Osteocyte (in vitro differentiated cells): ENCODE results near the gene NFYA. TPM values are rescaled to one million over a fixed set of nuclear protein-coding genes. Genes with fewer than 3 reads are reported as not detected.
A peak's percentile ranks its signal among the peaks of the same experiment; 100 is the strongest.

Experiments
- DNase-seq: peaks from one replicate; pipeline ENCODE4 v3.0.0; 2021; ENCODE audit warnings: mixed read lengths; ENCODE audit not compliant: unreplicated experiment; ENCODE audit errors: extremely low spot score
- H3K27ac Mint-ChIP-seq: one replicate; pipeline ENCODE4 v1.8.0; 2021; ENCODE audit warnings: mild to moderate bottlenecking, mixed read lengths; ENCODE audit not compliant: unreplicated experiment
- H3K27me3 Mint-ChIP-seq: one replicate; pipeline ENCODE4 v1.8.0; 2021; ENCODE audit warnings: mixed read lengths; ENCODE audit not compliant: unreplicated experiment
- H3K36me3 Mint-ChIP-seq: one replicate; pipeline ENCODE4 v1.8.0; 2021; ENCODE audit warnings: mixed read lengths; ENCODE audit not compliant: unreplicated experiment
- H3K4me1 Mint-ChIP-seq: one replicate; pipeline ENCODE4 v1.8.0; 2021; ENCODE audit warnings: mixed read lengths; ENCODE audit not compliant: unreplicated experiment
- H3K4me3 Mint-ChIP-seq: one replicate; pipeline ENCODE4 v1.8.0; 2021; ENCODE audit warnings: mild to moderate bottlenecking, moderate library complexity, mixed read lengths; ENCODE audit not compliant: unreplicated experiment
- H3K9me3 Mint-ChIP-seq: one replicate; pipeline ENCODE4 v1.8.0; 2021; ENCODE audit warnings: mixed read lengths; ENCODE audit not compliant: unreplicated experiment
- total RNA-seq: library from RNA; stranded (reverse); gene quantifications from 2 replicates; pipeline ENCODE4 v1.2.1, GENCODE V29; 2021
- TF ChIP-seq, protein P1 (sequence below): fragments of 200-600 bp; sonication (generic); IDR thresholded peaks from 2 replicates; pipeline ENCODE4 v1.5.0; 2021; ENCODE audit warnings: antibody characterized with exemption, mild to moderate bottlenecking, moderate library complexity

The NFYA gene
- total RNA-seq, 1 donor from 2014 or later: 26.9 TPM

DNA sequence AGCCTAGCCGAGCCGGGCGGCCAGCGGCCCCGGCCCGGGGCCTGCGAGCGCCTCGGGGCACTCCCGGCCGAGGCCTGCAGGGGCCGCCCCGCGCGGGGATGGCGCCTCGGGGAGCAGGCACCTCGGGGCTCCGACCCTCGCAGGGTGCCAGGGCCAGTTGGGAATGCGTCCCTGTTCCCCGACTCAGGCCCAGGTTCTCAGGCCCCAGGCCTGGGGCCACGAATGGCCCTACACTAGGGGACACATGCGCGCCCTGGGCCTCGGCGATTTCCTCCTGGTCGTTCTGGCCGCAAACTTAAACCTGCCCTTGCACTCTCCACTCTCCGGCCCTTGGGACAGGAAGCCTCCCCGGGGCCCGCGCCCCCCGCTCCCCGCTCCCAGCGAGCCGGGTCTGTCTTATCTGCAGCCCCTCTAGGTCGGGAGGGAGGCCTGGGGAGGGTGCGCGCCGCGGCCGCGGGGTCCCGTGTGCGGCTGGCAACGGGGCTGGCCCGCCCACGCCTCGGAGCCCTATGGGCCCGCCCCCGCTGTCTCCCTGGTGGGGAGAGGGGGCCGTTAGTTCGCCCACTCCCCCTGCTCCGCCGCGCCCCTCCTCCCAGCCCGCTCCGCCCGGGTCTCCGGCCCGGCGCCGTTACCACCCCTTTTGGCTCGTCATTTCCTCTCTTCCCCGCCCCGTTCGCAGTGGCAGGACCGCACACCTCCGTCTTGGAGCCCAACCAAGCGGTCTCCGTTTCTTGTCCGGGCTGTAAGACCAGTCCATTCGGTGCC is 611 bp downstream of the NFYA start:
- TF ChIP-seq, protein P1, sequence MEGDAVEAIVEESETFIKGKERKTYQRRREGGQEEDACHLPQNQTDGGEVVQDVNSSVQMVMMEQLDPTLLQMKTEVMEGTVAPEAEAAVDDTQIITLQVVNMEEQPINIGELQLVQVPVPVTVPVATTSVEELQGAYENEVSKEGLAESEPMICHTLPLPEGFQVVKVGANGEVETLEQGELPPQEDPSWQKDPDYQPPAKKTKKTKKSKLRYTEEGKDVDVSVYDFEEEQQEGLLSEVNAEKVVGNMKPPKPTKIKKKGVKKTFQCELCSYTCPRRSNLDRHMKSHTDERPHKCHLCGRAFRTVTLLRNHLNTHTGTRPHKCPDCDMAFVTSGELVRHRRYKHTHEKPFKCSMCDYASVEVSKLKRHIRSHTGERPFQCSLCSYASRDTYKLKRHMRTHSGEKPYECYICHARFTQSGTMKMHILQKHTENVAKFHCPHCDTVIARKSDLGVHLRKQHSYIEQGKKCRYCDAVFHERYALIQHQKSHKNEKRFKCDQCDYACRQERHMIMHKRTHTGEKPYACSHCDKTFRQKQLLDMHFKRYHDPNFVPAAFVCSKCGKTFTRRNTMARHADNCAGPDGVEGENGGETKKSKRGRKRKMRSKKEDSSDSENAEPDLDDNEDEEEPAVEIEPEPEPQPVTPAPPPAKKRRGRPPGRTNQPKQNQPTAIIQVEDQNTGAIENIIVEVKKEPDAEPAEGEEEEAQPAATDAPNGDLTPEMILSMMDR: peak; percentile 39

DNA sequence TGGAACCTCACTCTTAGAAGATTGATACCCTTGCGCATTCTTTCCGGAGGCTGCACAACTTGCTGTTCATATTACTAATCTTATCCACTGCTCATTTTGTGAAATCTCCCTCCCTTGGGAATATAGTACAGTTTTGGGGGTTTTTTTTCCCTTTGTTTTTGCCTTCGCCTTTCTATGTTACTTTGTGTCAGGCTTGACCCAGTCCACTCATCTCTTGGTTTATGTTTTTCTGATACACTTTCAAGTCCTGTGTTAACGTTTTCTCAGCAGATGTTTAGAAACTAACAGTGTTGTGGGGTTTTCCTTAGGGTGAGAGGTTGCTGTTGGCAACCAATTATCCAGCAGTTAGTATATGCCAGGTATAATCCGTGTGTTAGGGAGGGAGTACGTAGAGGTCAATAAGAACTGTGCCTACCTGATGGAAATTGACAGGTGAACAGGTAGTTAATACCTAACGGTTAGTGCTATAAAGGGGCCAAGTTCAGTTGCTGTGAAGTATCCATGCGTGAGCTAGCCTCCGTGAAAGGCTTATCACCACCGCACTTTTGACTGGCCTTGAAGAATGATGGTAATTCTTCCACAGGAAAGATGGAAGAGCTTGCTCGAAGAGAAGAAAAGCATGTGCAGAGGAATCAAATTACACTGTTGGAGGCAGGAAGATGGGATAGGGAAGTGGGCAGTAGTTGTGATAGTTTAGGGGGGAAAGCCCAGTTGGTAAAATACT is 1.4 kb downstream of the NFYA start:
- H3K4me1 Mint-ChIP-seq: peaks cover 31% of the 10 kb centered on the region
- DNase-seq: no peak
- H3K4me3 Mint-ChIP-seq: peak overlapping the region; percentile 94
- no peaks in the 10 kb centered on the region for H3K36me3 Mint-ChIP-seq
- peak overlapping the region; percentile 91 for H3K27ac Mint-ChIP-seq
- TF ChIP-seq, protein P1: no peak
- H3K9me3 Mint-ChIP-seq: no peaks in the 10 kb centered on the region
- no peaks in the 10 kb centered on the region for H3K27me3 Mint-ChIP-seq

More for the DNA sequence above, 611 bp downstream of the NFYA start:
- peak overlapping the region; percentile 94 for H3K4me3 Mint-ChIP-seq
- H3K9me3 Mint-ChIP-seq: no peaks in the 10 kb centered on the region
- peak overlapping the region; percentile 91 for H3K27ac Mint-ChIP-seq
- H3K36me3 Mint-ChIP-seq: no peaks in the 10 kb centered on the region
- peak; percentile 93 for DNase-seq
- H3K4me1 Mint-ChIP-seq: peaks cover 29% of the 10 kb centered on the region
- no peaks in the 10 kb centered on the region for H3K27me3 Mint-ChIP-seq

DNA sequence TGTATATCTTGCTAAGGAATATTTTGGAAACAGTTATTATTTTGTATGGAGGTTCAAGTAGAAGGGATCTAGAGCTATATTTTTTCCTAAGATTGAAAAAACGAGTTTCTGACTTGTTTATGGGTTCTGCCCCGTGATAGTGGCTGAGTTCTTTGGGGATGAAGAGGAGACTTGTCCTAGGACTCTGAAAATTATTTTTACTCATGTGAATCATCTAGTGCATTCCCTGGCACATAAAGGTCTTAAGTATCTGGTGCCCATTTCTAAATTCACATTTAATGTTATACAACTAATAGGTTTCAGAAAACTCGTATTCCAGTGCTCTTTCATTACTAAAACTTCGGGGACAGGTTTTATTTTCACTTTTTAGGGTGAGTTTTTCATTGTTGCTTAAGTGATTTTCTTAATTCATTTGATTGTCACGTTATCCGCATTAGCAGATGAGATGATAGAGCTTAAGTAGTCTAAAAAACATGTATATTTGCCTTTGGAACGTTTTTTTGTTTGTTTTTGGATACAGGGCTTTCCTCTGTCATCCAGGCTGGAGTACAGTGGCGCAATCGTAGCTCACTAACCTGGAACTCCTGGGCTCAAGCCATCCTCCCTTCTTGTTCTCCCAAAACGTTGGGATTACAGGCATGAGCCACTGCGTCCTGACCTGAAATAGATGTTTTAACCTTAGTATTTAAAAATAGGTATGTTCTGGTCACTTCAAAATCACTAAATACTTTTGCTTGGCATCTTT is 2.1 kb downstream of the NFYA start:
- Mint-ChIP-seq H3K36me3 (peaks cover 7% of the 10 kb centered on the region), H3K9me3 (no peaks in the 10 kb centered on the region), H3K4me1 (peaks cover 31% of the 10 kb centered on the region), H3K27ac (peak overlapping the region; percentile 91), H3K4me3 (peak overlapping the region; percentile 94), H3K27me3 (no peaks in the 10 kb centered on the region)
- DNase-seq: no peak
- TF ChIP-seq, protein P1: no peak

DNA sequence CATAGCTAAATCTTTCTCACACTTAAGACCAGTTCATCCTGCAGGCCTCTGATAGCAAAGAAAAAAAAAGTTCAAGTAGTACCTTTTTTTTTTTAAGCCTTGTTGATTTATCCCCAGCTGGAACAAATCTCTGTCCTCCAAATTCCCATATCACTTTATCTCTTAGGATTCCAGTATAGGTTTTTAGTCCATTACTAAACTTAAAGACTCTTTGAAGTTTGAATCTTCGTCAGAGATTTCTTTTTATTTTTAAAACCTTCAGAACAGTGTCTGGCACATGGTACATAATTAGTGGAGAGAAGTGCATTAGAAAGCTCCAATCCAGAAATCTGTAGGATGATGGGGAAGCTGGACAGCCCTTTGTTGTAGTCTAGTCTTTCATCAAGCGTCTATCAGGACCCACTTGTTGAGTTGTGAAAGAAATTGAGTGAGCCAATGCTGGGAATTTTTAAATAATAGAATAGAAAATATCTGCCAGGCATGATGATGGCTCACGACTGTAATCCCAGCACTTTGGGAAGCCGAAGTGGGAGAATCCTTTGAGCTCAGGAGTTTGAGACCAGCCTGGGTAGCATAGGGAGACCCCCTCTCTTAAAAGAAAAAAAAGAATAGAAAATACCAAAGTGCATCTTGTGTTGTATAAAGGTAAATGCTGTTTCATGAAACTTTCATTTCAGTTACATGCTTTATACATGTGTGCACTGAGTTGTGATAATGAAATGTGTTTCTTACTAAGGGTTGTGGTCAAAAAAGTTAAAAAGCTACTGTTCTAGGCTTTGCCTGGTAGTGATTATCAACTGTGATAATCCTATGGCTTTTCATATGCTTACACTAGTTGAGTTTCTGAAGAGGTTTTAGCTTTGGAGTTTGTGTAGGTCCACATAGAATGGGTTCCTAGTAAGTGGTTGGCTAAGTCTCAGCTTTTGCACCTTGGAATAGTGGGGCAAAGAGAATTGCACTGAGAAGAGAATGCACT is 3.2 kb downstream of the NFYA start:
- H3K4me3 Mint-ChIP-seq: no peak overlapping the region
- no peaks in the 10 kb centered on the region for H3K27me3 Mint-ChIP-seq
- H3K4me1 Mint-ChIP-seq: peaks cover 26% of the 10 kb centered on the region
- TF ChIP-seq, protein P1: no peak
- H3K36me3 Mint-ChIP-seq: peaks cover 16% of the 10 kb centered on the region
- H3K27ac Mint-ChIP-seq: peak overlapping the region; percentile 9
- no peaks in the 10 kb centered on the region for H3K9me3 Mint-ChIP-seq
- DNase-seq: no peak
